Measurements from ENCODE around the gene ASXL1.
"Not testable (repeated sequence)": the region's sequence is repeated elsewhere in the genome, so short reads cannot be mapped to it uniquely, and the experiment has no call there.

ASXL1 gene

GRCh38 chr20:32465092-32465900, 107.2 kb downstream of the ASXL1 start:
- no peaks in the 10 kb centered on the region for H3K9me3 ChIP-seq
- no peak for TF ChIP-seq CTCF (IDR thresholded peaks at IDR 0.05; ENCODE audit: low read depth, low read length)
- H3K4me1 ChIP-seq: peaks cover 8% of the 10 kb centered on the region
- no peak overlapping the region for H3K4me3 ChIP-seq (ENCODE audit: low read depth, low read length)
- no peaks in the 10 kb centered on the region for H3K27me3 ChIP-seq
- DNase-seq: peak; percentile 47
- H3K36me3 ChIP-seq: peaks cover 17% of the 10 kb centered on the region

GRCh38 chr20:32465901-32466675, 108.0 kb downstream of the ASXL1 start:
- not testable (repeated sequence) for H3K4me3 ChIP-seq (ENCODE audit: low read depth, low read length); H3K9me3 ChIP-seq; DNase-seq; H3K27me3 ChIP-seq
- peaks cover 14% of the 10 kb centered on the region for H3K4me1 ChIP-seq
- peaks cover 21% of the 10 kb centered on the region for H3K36me3 ChIP-seq

GRCh38 chr20:32466739-32467505, 108.8 kb downstream of the ASXL1 start:
- H3K4me3 ChIP-seq (ENCODE audit: low read depth, low read length): no peak overlapping the region
- H3K27me3 ChIP-seq: no peaks in the 10 kb centered on the region
- no peak for DNase-seq
- H3K9me3 ChIP-seq: no peaks in the 10 kb centered on the region
- peaks cover 28% of the 10 kb centered on the region for H3K36me3 ChIP-seq
- TF ChIP-seq CTCF (IDR thresholded peaks at IDR 0.05; ENCODE audit: low read depth, low read length): peak; percentile 19; the same call in 1 of the 2 replicates
- peaks cover 14% of the 10 kb centered on the region for H3K4me1 ChIP-seq

GRCh38 chr20:32467506-32468312, 109.6 kb downstream of the ASXL1 start:
- no peak for DNase-seq
- H3K4me1 ChIP-seq: peaks cover 14% of the 10 kb centered on the region
- no peaks in the 10 kb centered on the region for H3K9me3 ChIP-seq
- H3K27me3 ChIP-seq: no peaks in the 10 kb centered on the region
- H3K4me3 ChIP-seq (ENCODE audit: low read depth, low read length): no peak overlapping the region
- peaks cover 33% of the 10 kb centered on the region for H3K36me3 ChIP-seq
- no peak for TF ChIP-seq CTCF (IDR thresholded peaks at IDR 0.05; ENCODE audit: low read depth, low read length)

GRCh38 chr20:32468313-32468640, 110.1 kb downstream of the ASXL1 start:
- H3K9me3 ChIP-seq: no peaks in the 10 kb centered on the region
- H3K4me1 ChIP-seq: peaks cover 14% of the 10 kb centered on the region
- no peak for TF ChIP-seq CTCF (IDR thresholded peaks at IDR 0.05; ENCODE audit: low read depth, low read length)
- H3K4me3 ChIP-seq (ENCODE audit: low read depth, low read length): no peak overlapping the region
- H3K36me3 ChIP-seq: peaks cover 34% of the 10 kb centered on the region
- DNase-seq: no peak
- H3K27me3 ChIP-seq: no peaks in the 10 kb centered on the region

- no peaks in the 10 kb centered on the region for H3K27me3 ChIP-seq
- peaks cover 40% of the 10 kb centered on the region for H3K36me3 ChIP-seq
- H3K4me1 ChIP-seq: peaks cover 12% of the 10 kb centered on the region
- no peak for TF ChIP-seq CTCF (IDR thresholded peaks at IDR 0.05; ENCODE audit: low read depth, low read length)
- no peak for DNase-seq
- no peaks in the 10 kb centered on the region for H3K9me3 ChIP-seq
- H3K4me3 ChIP-seq (ENCODE audit: low read depth, low read length): no peak overlapping the region
Measured at GRCh38 chr20:32468860-32469259, 110.7 kb downstream of the ASXL1 start.

Data from BE2C (cell line).